OCI-LY7 (cell line): ENCODE measurements around the gene BAG1.

Experiments used
- EZH2phosphoT487 ChIP-seq: fragments of 200-600 bp; sonication (generic); IDR thresholded peaks from 2 replicates; pipeline ENCODE4 v1.6.1; 2018; ENCODE audit warnings: low read depth, borderline replicate concordance, mild to moderate bottlenecking, mixed run types, antibody characterized with exemption, low read length, moderate library complexity, mixed read lengths
- TF ChIP-seq, protein P1 (sequence below): fragments of 200-600 bp; sonication (generic); conservative IDR thresholded peaks from 2 replicates; pipeline ENCODE4 v1.5.1; 2014; ENCODE audit warnings: mild to moderate bottlenecking, antibody characterized with exemption, low read length, moderate library complexity, mixed read lengths

DNA sequence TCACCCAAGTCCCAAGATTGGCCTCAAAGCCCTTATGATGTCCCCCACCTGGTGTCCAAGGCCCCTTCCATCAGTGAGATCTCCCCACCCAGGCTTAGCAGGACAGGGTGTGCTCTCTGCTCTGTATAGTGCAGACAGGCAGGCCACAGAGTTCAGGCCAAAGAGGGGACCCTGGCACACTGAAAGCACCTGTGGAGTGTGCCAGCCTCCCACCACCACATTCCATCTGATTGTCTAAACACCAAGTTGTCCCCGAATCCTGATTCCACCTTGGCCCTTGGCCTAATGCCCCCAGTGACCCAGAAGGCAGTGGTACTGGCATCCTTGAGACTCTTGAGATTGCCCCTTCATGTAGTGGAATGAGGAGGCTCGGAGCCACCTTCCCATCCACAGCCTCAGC lies 19.2 kb downstream of the BAG1 start:
- TF ChIP-seq EZH2phosphoT487, result no peak
- TF ChIP-seq, protein P1, sequence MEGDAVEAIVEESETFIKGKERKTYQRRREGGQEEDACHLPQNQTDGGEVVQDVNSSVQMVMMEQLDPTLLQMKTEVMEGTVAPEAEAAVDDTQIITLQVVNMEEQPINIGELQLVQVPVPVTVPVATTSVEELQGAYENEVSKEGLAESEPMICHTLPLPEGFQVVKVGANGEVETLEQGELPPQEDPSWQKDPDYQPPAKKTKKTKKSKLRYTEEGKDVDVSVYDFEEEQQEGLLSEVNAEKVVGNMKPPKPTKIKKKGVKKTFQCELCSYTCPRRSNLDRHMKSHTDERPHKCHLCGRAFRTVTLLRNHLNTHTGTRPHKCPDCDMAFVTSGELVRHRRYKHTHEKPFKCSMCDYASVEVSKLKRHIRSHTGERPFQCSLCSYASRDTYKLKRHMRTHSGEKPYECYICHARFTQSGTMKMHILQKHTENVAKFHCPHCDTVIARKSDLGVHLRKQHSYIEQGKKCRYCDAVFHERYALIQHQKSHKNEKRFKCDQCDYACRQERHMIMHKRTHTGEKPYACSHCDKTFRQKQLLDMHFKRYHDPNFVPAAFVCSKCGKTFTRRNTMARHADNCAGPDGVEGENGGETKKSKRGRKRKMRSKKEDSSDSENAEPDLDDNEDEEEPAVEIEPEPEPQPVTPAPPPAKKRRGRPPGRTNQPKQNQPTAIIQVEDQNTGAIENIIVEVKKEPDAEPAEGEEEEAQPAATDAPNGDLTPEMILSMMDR, result no peak
